KOPT-K1 (cell line): ENCODE results near the gene GABBR2.
"Not testable (repeated sequence)": the region's sequence is repeated elsewhere in the genome, so short reads cannot be mapped to it uniquely, and the experiment has no call there.

Experiments used
- H3K27ac ChIP-seq: fragments of 200-600 bp; sonication (generic); 2 replicates; pipeline ENCODE4 v1.5.1; 2016; ENCODE audit warnings: antibody characterized with exemption, mild to moderate bottlenecking, low read depth, low read length; ENCODE audit not compliant: poor library complexity, severe bottlenecking
- H3K36me3 ChIP-seq: fragments of 200-600 bp; sonication (generic); 2 replicates; pipeline ENCODE4 v1.5.1; 2017; ENCODE audit warnings: antibody characterized with exemption, mild to moderate bottlenecking, low read length, moderate library complexity; ENCODE audit not compliant: insufficient read depth
- H3K9me3 ChIP-seq: fragments of 200-600 bp; sonication (generic); 2 replicates; pipeline ENCODE4 v1.5.1; 2017; ENCODE audit warnings: antibody characterized with exemption, low read length, mild to moderate bottlenecking; ENCODE audit not compliant: insufficient read depth, poor library complexity, severe bottlenecking

Gene GABBR2

GRCh38 chr9:98488571-98489312 is 220.0 kb downstream of the GABBR2 start:
- H3K27ac ChIP-seq: no peak overlapping the region
- no peaks in the 10 kb centered on the region for H3K36me3 ChIP-seq
- H3K9me3 ChIP-seq: peaks cover 6% of the 10 kb centered on the region

GRCh38 chr9:98485706-98486105 is 223.0 kb downstream of the GABBR2 start:
- Histone ChIP-seq H3K27ac (no peak overlapping the region), H3K36me3 (no peaks in the 10 kb centered on the region), H3K9me3 (no peaks in the 10 kb centered on the region)

- Histone ChIP-seq H3K9me3 (no peaks in the 10 kb centered on the region), H3K36me3 (no peaks in the 10 kb centered on the region), H3K27ac (no peak overlapping the region)
These were observed 224.6 kb downstream of the GABBR2 start for GRCh38 chr9:98484162-98484561.

GRCh38 chr9:98482226-98482625 is 226.5 kb downstream of the GABBR2 start:
- no peaks in the 10 kb centered on the region for H3K9me3 ChIP-seq
- H3K27ac ChIP-seq: no peak overlapping the region
- no peaks in the 10 kb centered on the region for H3K36me3 ChIP-seq

- Histone ChIP-seq H3K9me3 (no peaks in the 10 kb centered on the region), H3K27ac (no peak overlapping the region), H3K36me3 (no peaks in the 10 kb centered on the region)
These were observed 227.1 kb downstream of the GABBR2 start for GRCh38 chr9:98481676-98482075.

GRCh38 chr9:98479967-98480847 is 228.5 kb downstream of the GABBR2 start:
- Histone ChIP-seq H3K36me3 (no peaks in the 10 kb centered on the region), H3K27ac (no peak overlapping the region), H3K9me3 (no peaks in the 10 kb centered on the region)

GRCh38 chr9:98479449-98479848 is 229.3 kb downstream of the GABBR2 start:
- H3K36me3 ChIP-seq: no peaks in the 10 kb centered on the region
- H3K9me3 ChIP-seq: no peaks in the 10 kb centered on the region
- no peak overlapping the region for H3K27ac ChIP-seq

- no peaks in the 10 kb centered on the region for H3K9me3 ChIP-seq
- no peaks in the 10 kb centered on the region for H3K36me3 ChIP-seq
- no peak overlapping the region for H3K27ac ChIP-seq
These were observed 230.9 kb downstream of the GABBR2 start for GRCh38 chr9:98477884-98478283.

GRCh38 chr9:98472216-98472615 is 236.5 kb downstream of the GABBR2 start:
- no peak overlapping the region for H3K27ac ChIP-seq
- H3K36me3 ChIP-seq: no peaks in the 10 kb centered on the region
- H3K9me3 ChIP-seq: no peaks in the 10 kb centered on the region

- no peaks in the 10 kb centered on the region for H3K9me3 ChIP-seq
- H3K27ac ChIP-seq: no peak overlapping the region
- no peaks in the 10 kb centered on the region for H3K36me3 ChIP-seq
These were observed 237.6 kb downstream of the GABBR2 start for GRCh38 chr9:98471185-98471584.

- no peak overlapping the region for H3K27ac ChIP-seq
- H3K9me3 ChIP-seq: no peaks in the 10 kb centered on the region
- no peaks in the 10 kb centered on the region for H3K36me3 ChIP-seq
These were observed 240.0 kb downstream of the GABBR2 start for GRCh38 chr9:98468567-98469239.

GRCh38 chr9:98465799-98466198 is 242.9 kb downstream of the GABBR2 start:
- peaks cover 10% of the 10 kb centered on the region for H3K9me3 ChIP-seq
- no peaks in the 10 kb centered on the region for H3K36me3 ChIP-seq
- H3K27ac ChIP-seq: no peak overlapping the region

GRCh38 chr9:98464156-98464690 is 244.5 kb downstream of the GABBR2 start:
- H3K27ac ChIP-seq, H3K36me3 ChIP-seq: not testable (repeated sequence)
- peaks cover 17% of the 10 kb centered on the region for H3K9me3 ChIP-seq

GRCh38 chr9:98462310-98462709 is 246.4 kb downstream of the GABBR2 start:
- H3K36me3 ChIP-seq: no peaks in the 10 kb centered on the region
- H3K9me3 ChIP-seq: peaks cover 17% of the 10 kb centered on the region
- H3K27ac ChIP-seq: no peak overlapping the region

- Histone ChIP-seq H3K9me3 (peaks cover 17% of the 10 kb centered on the region), H3K27ac (no peak overlapping the region), H3K36me3 (no peaks in the 10 kb centered on the region)
These were observed 248.0 kb downstream of the GABBR2 start for GRCh38 chr9:98460704-98461103.
